OCI-LY3 (cell line): ENCODE results near the gene CA7.
"Not testable (repeated sequence)": the region's sequence is repeated elsewhere in the genome, so short reads cannot be mapped to it uniquely, and the experiment has no call there.

Source experiments
- H2AFZ ChIP-seq: fragments of 200-600, 300-600 bp; shearing (Covaris generic); 2 replicates; pipeline ENCODE4 v1.6.0; 2014; ENCODE audit warnings: antibody characterized with exemption, low read depth, low read length
- H3K27ac ChIP-seq: fragments of 200-600, 300-600 bp; sonication (generic); 2 replicates; pipeline ENCODE4 v1.5.1; 2014; ENCODE audit warnings: mild to moderate bottlenecking, low read length, moderate library complexity, mixed read lengths
- H3K27me3 ChIP-seq: fragments of 200-600, 300-600 bp; sonication (generic); 2 replicates; pipeline ENCODE4 v1.6.1; 2014; ENCODE audit warnings: low read depth, low read length, mixed read lengths
- H3K36me3 ChIP-seq: fragments of 200-600, 300-600 bp; sonication (generic); replicated peaks from 2 replicates; pipeline ENCODE3; 2014; ENCODE audit warnings: low read depth, low read length, mixed read lengths
- H3K4me1 ChIP-seq: fragments of 300-600, 200-600 bp; sonication (generic); 2 replicates; pipeline ENCODE4 v1.6.1; 2014; ENCODE audit warnings: low read length, mixed read lengths
- H3K4me2 ChIP-seq: fragments of 200-600, 300-600 bp; sonication (generic); 2 replicates; pipeline ENCODE4 v1.6.1; 2014; ENCODE audit warnings: low read length, mixed read lengths
- H3K4me3 ChIP-seq: fragments of 300-600, 200-600 bp; sonication (generic); 2 replicates; pipeline ENCODE4 v1.5.1; 2014; ENCODE audit warnings: antibody characterized with exemption, mild to moderate bottlenecking, low read length, moderate library complexity
- H3K79me2 ChIP-seq: fragments of 300-600, 200-600 bp; shearing (Covaris generic); 2 replicates; pipeline ENCODE4 v1.6.1; 2014; ENCODE audit warnings: mild to moderate bottlenecking, low read length, mixed read lengths
- H3K9ac ChIP-seq: fragments of 300-600, 200-600 bp; shearing (Covaris generic); 2 replicates; pipeline ENCODE4 v1.6.0; 2014; ENCODE audit warnings: mild to moderate bottlenecking, low read length, moderate library complexity
- H3K9me3 ChIP-seq: fragments of 200-600, 300-600 bp; shearing (Covaris generic); 2 replicates; pipeline ENCODE4 v1.6.1; 2014; ENCODE audit warnings: low read length, mixed read lengths; ENCODE audit not compliant: insufficient read depth
- H4K20me1 ChIP-seq: fragments of 200-600, 300-600 bp; sonication (generic); 2 replicates; pipeline ENCODE4 v1.6.1; 2016; ENCODE audit warnings: low read length, mixed read lengths; ENCODE audit not compliant: insufficient read depth
- EZH2phosphoT487 ChIP-seq: fragments of 200-600 bp; shearing (Covaris generic); IDR thresholded peaks from 2 replicates; pipeline ENCODE4 v1.6.1; 2018; ENCODE audit warnings: antibody characterized with exemption, mixed run types, low read depth
- TF ChIP-seq, protein P1 (sequence below): fragments of 200-600, 300-600 bp; sonication (generic); IDR thresholded peaks from 2 replicates; pipeline ENCODE4 v1.5.1; 2014; ENCODE audit warnings: antibody characterized with exemption, low read length, low read depth

The CA7 gene

DNA sequence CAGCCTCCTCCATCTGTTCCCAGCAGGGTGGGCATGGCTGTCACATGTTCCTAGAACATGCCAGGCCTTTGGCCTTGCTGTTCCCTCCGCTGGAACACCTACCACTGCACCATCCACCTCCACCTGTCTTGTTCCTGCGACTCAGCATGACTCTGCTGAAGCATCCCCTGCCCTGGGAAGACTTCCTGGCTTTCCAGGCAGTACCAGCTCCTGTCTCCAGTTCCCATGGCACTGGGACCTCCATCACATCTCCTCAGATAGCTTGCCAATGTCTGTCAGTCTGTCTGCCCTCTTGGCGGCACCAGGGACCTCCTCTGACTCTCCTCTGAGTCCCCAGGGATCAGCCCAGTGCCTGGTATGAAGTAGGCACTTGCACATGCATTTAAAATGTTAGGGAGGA lies 51.8 kb downstream of the CA7 start:
- TF ChIP-seq EZH2phosphoT487: no peak
- TF ChIP-seq, protein P1, sequence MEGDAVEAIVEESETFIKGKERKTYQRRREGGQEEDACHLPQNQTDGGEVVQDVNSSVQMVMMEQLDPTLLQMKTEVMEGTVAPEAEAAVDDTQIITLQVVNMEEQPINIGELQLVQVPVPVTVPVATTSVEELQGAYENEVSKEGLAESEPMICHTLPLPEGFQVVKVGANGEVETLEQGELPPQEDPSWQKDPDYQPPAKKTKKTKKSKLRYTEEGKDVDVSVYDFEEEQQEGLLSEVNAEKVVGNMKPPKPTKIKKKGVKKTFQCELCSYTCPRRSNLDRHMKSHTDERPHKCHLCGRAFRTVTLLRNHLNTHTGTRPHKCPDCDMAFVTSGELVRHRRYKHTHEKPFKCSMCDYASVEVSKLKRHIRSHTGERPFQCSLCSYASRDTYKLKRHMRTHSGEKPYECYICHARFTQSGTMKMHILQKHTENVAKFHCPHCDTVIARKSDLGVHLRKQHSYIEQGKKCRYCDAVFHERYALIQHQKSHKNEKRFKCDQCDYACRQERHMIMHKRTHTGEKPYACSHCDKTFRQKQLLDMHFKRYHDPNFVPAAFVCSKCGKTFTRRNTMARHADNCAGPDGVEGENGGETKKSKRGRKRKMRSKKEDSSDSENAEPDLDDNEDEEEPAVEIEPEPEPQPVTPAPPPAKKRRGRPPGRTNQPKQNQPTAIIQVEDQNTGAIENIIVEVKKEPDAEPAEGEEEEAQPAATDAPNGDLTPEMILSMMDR: no peak
- Histone ChIP-seq H3K79me2 (no peaks in the 10 kb centered on the region), H3K27me3 (no peaks in the 10 kb centered on the region), H3K4me3 (no peak overlapping the region), H3K27ac (no peak overlapping the region), H3K36me3 (no peaks in the 10 kb centered on the region), H3K4me1 (no peaks in the 10 kb centered on the region), H3K9me3 (no peaks in the 10 kb centered on the region), H2AFZ (no peak overlapping the region), H3K9ac (no peak overlapping the region), H3K4me2 (no peak overlapping the region), H4K20me1 (no peaks in the 10 kb centered on the region)

DNA sequence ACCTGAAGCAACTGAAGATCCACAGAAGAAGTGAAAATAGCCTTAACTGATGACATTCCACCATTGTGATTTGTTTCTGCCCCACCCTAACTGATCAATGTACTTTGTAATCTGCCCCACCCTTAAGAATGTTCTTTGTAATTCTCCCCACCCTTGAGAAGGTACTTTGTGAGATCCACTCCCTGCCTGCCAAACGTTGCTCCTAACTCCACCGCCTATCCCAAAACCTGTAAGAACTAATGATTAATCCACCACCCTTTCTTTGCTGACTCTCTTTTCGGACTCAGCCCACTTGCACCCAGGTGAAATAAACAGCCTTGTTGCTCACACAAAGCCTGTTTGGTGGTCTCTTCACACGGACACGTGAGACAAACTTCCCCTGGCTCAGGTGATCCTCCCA lies 52.5 kb downstream of the CA7 start:
- H3K27me3 ChIP-seq, H3K4me1 ChIP-seq, H3K9ac ChIP-seq, H3K4me3 ChIP-seq, H3K36me3 ChIP-seq, H4K20me1 ChIP-seq, H3K79me2 ChIP-seq, H3K9me3 ChIP-seq, H3K27ac ChIP-seq, H2AFZ ChIP-seq, H3K4me2 ChIP-seq: not testable (repeated sequence)

DNA sequence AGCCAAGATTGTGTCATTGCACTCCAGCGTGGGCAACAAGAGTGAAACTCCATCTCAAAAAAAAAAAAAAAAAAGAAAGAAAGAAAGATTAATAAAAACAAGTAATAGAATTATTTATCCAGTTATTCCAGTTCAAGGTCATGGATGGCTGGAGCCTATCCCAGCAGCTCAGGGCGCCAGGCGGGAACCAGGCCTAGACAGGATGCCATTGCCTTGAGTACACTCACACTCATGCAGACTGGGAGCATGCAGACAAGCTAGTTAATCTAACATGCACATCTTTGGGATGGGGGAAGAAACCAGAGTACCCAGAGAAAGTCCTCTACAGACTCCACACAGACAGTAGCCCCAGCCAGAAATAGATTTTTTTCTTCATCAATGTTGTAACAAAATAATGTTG lies 54.0 kb downstream of the CA7 start:
- H3K27ac ChIP-seq: no peak overlapping the region
- no peak overlapping the region for H2AFZ ChIP-seq
- no peak overlapping the region for H3K4me2 ChIP-seq
- H3K4me3 ChIP-seq: no peak overlapping the region
- no peaks in the 10 kb centered on the region for H3K4me1 ChIP-seq
- TF ChIP-seq, protein P1: no peak
- TF ChIP-seq EZH2phosphoT487: no peak
- no peaks in the 10 kb centered on the region for H3K79me2 ChIP-seq
- no peaks in the 10 kb centered on the region for H4K20me1 ChIP-seq
- H3K27me3 ChIP-seq: no peaks in the 10 kb centered on the region
- no peaks in the 10 kb centered on the region for H3K36me3 ChIP-seq
- H3K9me3 ChIP-seq: no peaks in the 10 kb centered on the region
- no peak overlapping the region for H3K9ac ChIP-seq

DNA sequence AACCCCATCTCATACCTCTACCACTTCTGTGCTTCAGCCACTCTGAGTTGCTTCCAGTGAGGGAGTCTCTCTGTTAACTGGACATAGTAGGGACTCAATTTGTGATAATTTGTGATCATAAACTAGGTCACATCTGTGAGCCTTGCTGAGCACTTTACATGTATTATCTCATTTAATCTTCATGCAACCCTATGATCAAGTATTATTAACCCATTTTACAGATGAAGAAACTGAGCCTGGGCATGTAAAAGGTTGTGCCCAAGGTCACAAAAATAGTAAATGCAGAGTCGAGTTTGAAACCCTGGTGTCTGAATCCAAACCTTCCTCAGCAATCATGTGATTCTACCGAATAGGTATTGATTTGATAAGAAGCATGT lies 54.7 kb downstream of the CA7 start:
- Histone ChIP-seq H3K27ac (no peak overlapping the region), H3K4me1 (no peaks in the 10 kb centered on the region), H2AFZ (no peak overlapping the region), H3K9ac (no peak overlapping the region), H3K4me2 (no peak overlapping the region), H3K27me3 (no peaks in the 10 kb centered on the region), H3K79me2 (no peaks in the 10 kb centered on the region), H3K36me3 (no peaks in the 10 kb centered on the region), H3K4me3 (no peak overlapping the region), H3K9me3 (no peaks in the 10 kb centered on the region), H4K20me1 (no peaks in the 10 kb centered on the region)
- TF ChIP-seq, protein P1: no peak
- TF ChIP-seq EZH2phosphoT487: no peak

DNA sequence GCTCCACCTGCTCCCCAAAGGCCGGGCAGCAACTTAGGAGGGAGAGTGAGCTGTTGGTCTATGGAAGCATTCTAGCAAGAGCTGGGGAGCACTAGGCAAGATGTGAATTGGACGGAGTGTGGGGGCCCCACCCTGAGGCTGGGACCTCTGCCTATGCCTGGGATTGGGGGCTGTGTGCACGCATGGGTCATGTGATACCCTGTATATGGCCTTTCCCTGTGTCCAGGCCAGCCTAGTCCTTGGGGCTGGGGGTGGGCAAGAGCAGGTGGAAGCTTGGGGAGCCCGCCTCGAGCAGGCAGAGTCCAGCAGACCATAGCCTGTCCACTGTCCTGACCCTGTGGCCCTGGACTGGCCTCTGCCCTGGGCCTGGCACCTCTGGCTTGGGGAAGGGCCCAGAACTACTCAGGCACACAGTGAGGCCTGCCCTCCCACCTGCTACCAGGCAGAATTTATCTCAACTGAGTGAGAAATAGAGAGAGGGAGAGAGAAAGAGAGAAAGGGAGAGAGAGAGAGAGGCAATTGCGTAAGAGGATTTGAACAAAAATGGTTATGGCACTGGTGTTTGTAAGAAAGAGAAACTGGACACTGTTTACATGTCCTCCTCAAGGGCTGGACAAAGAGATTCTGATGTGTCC lies 55.2 kb downstream of the CA7 start:
- no peak for TF ChIP-seq EZH2phosphoT487
- TF ChIP-seq, protein P1: no peak
- no peak overlapping the region for H3K27ac ChIP-seq
- H3K27me3 ChIP-seq: no peaks in the 10 kb centered on the region
- H3K4me1 ChIP-seq: no peaks in the 10 kb centered on the region
- H3K4me3 ChIP-seq: no peak overlapping the region
- H3K9ac ChIP-seq: no peak overlapping the region
- H3K9me3 ChIP-seq: no peaks in the 10 kb centered on the region
- no peaks in the 10 kb centered on the region for H3K36me3 ChIP-seq
- H3K79me2 ChIP-seq: no peaks in the 10 kb centered on the region
- H4K20me1 ChIP-seq: no peaks in the 10 kb centered on the region
- no peak overlapping the region for H2AFZ ChIP-seq
- H3K4me2 ChIP-seq: no peak overlapping the region
